HG03097 (cell line): ENCODE data around the gene SORCS3.

Experiments used
- ATAC-seq: cut with Tn5 transposase; IDR thresholded peaks from one replicate; pipeline ENCODE4 v1.9.1; 2021; ENCODE audit not compliant: unreplicated experiment, low FRiP score

Gene SORCS3

GRCh38 chr10:105237685-105238084, 596.6 kb downstream of the SORCS3 start:
- ATAC-seq, result no peak

- no peak for ATAC-seq
Observed at GRCh38 chr10:105239311-105240219, 598.5 kb downstream of the SORCS3 start.

- no peak for ATAC-seq
Observed at GRCh38 chr10:105241254-105241653, 600.2 kb downstream of the SORCS3 start.

- no peak for ATAC-seq
Observed at GRCh38 chr10:105243381-105243780, 602.3 kb downstream of the SORCS3 start.

- no peak for ATAC-seq
Observed at GRCh38 chr10:105243825-105244224, 602.7 kb downstream of the SORCS3 start.

- ATAC-seq, result no peak
Observed at GRCh38 chr10:105247831-105248499, 606.9 kb downstream of the SORCS3 start.

GRCh38 chr10:105252911-105253310, 611.8 kb downstream of the SORCS3 start:
- ATAC-seq, result no peak

GRCh38 chr10:105253515-105254212, 612.6 kb downstream of the SORCS3 start:
- ATAC-seq, result no peak

GRCh38 chr10:105258036-105258673, 617.1 kb downstream of the SORCS3 start:
- ATAC-seq, result no peak

GRCh38 chr10:105258674-105259065, 617.6 kb downstream of the SORCS3 start:
- no peak for ATAC-seq

GRCh38 chr10:105259201-105259600, 618.1 kb downstream of the SORCS3 start:
- ATAC-seq, result no peak

- ATAC-seq, result no peak
Observed at GRCh38 chr10:105262666-105263065, 621.6 kb downstream of the SORCS3 start.

GRCh38 chr10:105266966-105267539, 626.0 kb downstream of the SORCS3 start:
- no peak for ATAC-seq

GRCh38 chr10:105268961-105269360, 627.9 kb downstream of the SORCS3 start:
- ATAC-seq, result no peak

GRCh38 chr10:105269689-105270088, 628.6 kb downstream of the SORCS3 start:
- ATAC-seq, result no peak

GRCh38 chr10:105274556-105275070, 633.5 kb downstream of the SORCS3 start:
- ATAC-seq, result no peak

- ATAC-seq, result no peak
Observed at GRCh38 chr10:105278439-105278838, 637.3 kb downstream of the SORCS3 start.

- ATAC-seq, result no peak
Observed at GRCh38 chr10:105279101-105279500, 638.0 kb downstream of the SORCS3 start.

GRCh38 chr10:105280895-105281294, 639.8 kb downstream of the SORCS3 start:
- no peak for ATAC-seq
